ENCODE data around the gene CDRT4. TPM values are rescaled to one million over a fixed set of nuclear protein-coding genes. Genes with fewer than 3 reads are reported as not detected.

Gene CDRT4
- polyA plus RNA-seq, 2 of the 4 experiments (the other 2 are of a cell fraction): 0.58 to 5.4 TPM

GRCh38 chr17:15442311-15443180, 24.9 kb downstream of the CDRT4 start:
- Histone ChIP-seq H3K4me1 (no peaks in the 10 kb centered on the region), H3K4me3 (no peak overlapping the region), H3K27ac (no peak overlapping the region), H3K4me2 (no peak overlapping the region), H3K9me3 (no peaks in the 10 kb centered on the region)
- DNase-seq (ENCODE audit: low read depth in 1 of 2, low spot score in 1 of 2): no peak
- ChIA-PET CTCF (interaction anchor here (0.8 kb wide), 1 partner anchor 22 kb away, joined by 3 read pairs; no protein-coding TSS in a partner anchor), POLR2A (no interaction called here)
- TF ChIP-seq, protein P1, sequence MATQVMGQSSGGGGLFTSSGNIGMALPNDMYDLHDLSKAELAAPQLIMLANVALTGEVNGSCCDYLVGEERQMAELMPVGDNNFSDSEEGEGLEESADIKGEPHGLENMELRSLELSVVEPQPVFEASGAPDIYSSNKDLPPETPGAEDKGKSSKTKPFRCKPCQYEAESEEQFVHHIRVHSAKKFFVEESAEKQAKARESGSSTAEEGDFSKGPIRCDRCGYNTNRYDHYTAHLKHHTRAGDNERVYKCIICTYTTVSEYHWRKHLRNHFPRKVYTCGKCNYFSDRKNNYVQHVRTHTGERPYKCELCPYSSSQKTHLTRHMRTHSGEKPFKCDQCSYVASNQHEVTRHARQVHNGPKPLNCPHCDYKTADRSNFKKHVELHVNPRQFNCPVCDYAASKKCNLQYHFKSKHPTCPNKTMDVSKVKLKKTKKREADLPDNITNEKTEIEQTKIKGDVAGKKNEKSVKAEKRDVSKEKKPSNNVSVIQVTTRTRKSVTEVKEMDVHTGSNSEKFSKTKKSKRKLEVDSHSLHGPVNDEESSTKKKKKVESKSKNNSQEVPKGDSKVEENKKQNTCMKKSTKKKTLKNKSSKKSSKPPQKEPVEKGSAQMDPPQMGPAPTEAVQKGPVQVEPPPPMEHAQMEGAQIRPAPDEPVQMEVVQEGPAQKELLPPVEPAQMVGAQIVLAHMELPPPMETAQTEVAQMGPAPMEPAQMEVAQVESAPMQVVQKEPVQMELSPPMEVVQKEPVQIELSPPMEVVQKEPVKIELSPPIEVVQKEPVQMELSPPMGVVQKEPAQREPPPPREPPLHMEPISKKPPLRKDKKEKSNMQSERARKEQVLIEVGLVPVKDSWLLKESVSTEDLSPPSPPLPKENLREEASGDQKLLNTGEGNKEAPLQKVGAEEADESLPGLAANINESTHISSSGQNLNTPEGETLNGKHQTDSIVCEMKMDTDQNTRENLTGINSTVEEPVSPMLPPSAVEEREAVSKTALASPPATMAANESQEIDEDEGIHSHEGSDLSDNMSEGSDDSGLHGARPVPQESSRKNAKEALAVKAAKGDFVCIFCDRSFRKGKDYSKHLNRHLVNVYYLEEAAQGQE (IDR thresholded peaks at IDR 0.05): no peak
- TF ChIP-seq RARB (CRISPR knock-in tag; IDR thresholded peaks at IDR 0.05): no peak
- no peak for TF ChIP-seq ESRRA (IDR thresholded peaks at IDR 0.05; ENCODE audit: borderline replicate concordance, low read length)
- no peak for TF ChIP-seq BHLHE40 (IDR thresholded peaks at IDR 0.05; ENCODE audit: low read depth, low read length)
- TF ChIP-seq HOXA7 (CRISPR knock-in tag; IDR thresholded peaks at IDR 0.05): no peak
- no peak for TF ChIP-seq NPAS2 (CRISPR knock-in tag; IDR thresholded peaks at IDR 0.05; ENCODE audit: borderline replicate concordance)
- no peak for TF ChIP-seq KDM1A (IDR thresholded peaks at IDR 0.05; ENCODE audit: low read depth)
- TF ChIP-seq POLR2AphosphoS2 (conservative IDR thresholded peaks at IDR 0.05; ENCODE audit: low read length): no peak
- no peak for TF ChIP-seq CBX2 (IDR thresholded peaks at IDR 0.05; ENCODE audit: borderline replicate concordance, low read depth)
- no peak for TF ChIP-seq SREBF2 (IDR thresholded peaks at IDR 0.05)
- WGBS (ENCODE audit: missing lambda C conversion rate): 94% methylated on average over 13 of the region's 13 CpGs
- FAIRE-seq: no peak
- ATAC-seq: no peak

GRCh38 chr17:15441315-15441714, 26.1 kb downstream of the CDRT4 start:
- TF ChIP-seq, protein P2, sequence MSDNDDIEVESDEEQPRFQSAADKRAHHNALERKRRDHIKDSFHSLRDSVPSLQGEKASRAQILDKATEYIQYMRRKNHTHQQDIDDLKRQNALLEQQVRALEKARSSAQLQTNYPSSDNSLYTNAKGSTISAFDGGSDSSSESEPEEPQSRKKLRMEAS (IDR thresholded peaks at IDR 0.05): no peak
- TF ChIP-seq ZNF302 (CRISPR knock-in tag; IDR thresholded peaks at IDR 0.05) (no peak), HOXB5 (CRISPR knock-in tag; IDR thresholded peaks at IDR 0.05) (no peak), MYC (IDR thresholded peaks at IDR 0.05; ENCODE audit: borderline replicate concordance, low read length) (no peak), FOXS1 (CRISPR knock-in tag; IDR thresholded peaks at IDR 0.05) (no peak), RCOR1 (IDR thresholded peaks at IDR 0.05; ENCODE audit: low read depth, low read length) (no peak), FOSL2 (IDR thresholded peaks at IDR 0.05) (no peak), FOSL2 (CRISPR knock-in tag; IDR thresholded peaks at IDR 0.05) (no peak), USF2 (IDR thresholded peaks at IDR 0.05) (no peak)
- TF ChIP-seq, protein P3, sequence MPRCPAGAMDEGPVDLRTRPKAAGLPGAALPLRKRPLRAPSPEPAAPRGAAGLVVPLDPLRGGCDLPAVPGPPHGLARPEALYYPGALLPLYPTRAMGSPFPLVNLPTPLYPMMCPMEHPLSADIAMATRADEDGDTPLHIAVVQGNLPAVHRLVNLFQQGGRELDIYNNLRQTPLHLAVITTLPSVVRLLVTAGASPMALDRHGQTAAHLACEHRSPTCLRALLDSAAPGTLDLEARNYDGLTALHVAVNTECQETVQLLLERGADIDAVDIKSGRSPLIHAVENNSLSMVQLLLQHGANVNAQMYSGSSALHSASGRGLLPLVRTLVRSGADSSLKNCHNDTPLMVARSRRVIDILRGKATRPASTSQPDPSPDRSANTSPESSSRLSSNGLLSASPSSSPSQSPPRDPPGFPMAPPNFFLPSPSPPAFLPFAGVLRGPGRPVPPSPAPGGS (IDR thresholded peaks at IDR 0.05): no peak
- no peak for ATAC-seq
- Histone ChIP-seq H3K27ac (no peak overlapping the region), H3K4me3 (no peak overlapping the region), H3K4me2 (no peak overlapping the region), H3K4me1 (no peaks in the 10 kb centered on the region), H3K9me3 (no peaks in the 10 kb centered on the region)
- CTCF ChIA-PET: interaction anchor here (0.6 to 1.5 kb wide), 3 partner anchors 30 to 747 kb away, joined by 3 to 5 read pairs (median 3); no protein-coding TSS in a partner anchor
- 91% methylated on average over 4 of the region's 4 CpGs for WGBS (ENCODE audit: missing lambda C conversion rate)
- POLR2A ChIA-PET: no interaction called here
- DNase-seq (ENCODE audit: low read depth in 1 of 2, low spot score in 1 of 2): no peak
- no peak for FAIRE-seq

All from A549 (cell line).